Osteoblast (primary cell): ENCODE results near the gene PLCG2. TPM values are rescaled to one million over a fixed set of nuclear protein-coding genes. Genes with fewer than 3 reads are reported as not detected.
"Not testable (repeated sequence)": the region's sequence is repeated elsewhere in the genome, so short reads cannot be mapped to it uniquely, and the experiment has no call there.

Source experiments
- DNase-seq: peaks from one replicate; pipeline ENCODE4 v3.0.0; 2011; ENCODE audit warnings: low spot score, mixed read lengths; ENCODE audit not compliant: insufficient read length; ENCODE audit errors: missing footprints
- H2AFZ ChIP-seq: 2 replicates; pipeline ENCODE4 v1.6.0; 2011; ENCODE audit warnings: mild to moderate bottlenecking, low read length
- H3K27ac ChIP-seq: 2 replicates; pipeline ENCODE4 v1.5.1; 2011; ENCODE audit warnings: mild to moderate bottlenecking, low read depth, low read length, moderate library complexity
- H3K27me3 ChIP-seq: 2 replicates; pipeline ENCODE4 v1.6.0; 2012; ENCODE audit warnings: mild to moderate bottlenecking, control low read depth, inconsistent platforms, low read length, moderate library complexity; ENCODE audit not compliant: insufficient read depth
- H3K36me3 ChIP-seq: 2 replicates; pipeline ENCODE4 v1.5.1; 2011; ENCODE audit warnings: mild to moderate bottlenecking, low read length, control low read depth, moderate library complexity; ENCODE audit not compliant: insufficient read depth
- H3K4me1 ChIP-seq: 2 replicates; pipeline ENCODE4 v1.5.1; 2011; ENCODE audit warnings: mild to moderate bottlenecking, low read length, control low read depth, moderate library complexity; ENCODE audit not compliant: insufficient read depth
- H3K4me2 ChIP-seq: 2 replicates; pipeline ENCODE4 v1.6.0; 2011; ENCODE audit warnings: mild to moderate bottlenecking, low read length; ENCODE audit not compliant: insufficient read depth
- H3K4me3 ChIP-seq: fragments of 200-600 bp; sonication (generic); 3 replicates; pipeline ENCODE4 v1.5.1; 2012; ENCODE audit warnings: mild to moderate bottlenecking, low read length, inconsistent platforms; ENCODE audit not compliant: insufficient read depth
- H3K79me2 ChIP-seq: 2 replicates; pipeline ENCODE4 v1.6.0; 2012; ENCODE audit warnings: mild to moderate bottlenecking, low read length, control low read depth, inconsistent platforms; ENCODE audit not compliant: insufficient read depth
- H3K9me3 ChIP-seq: 2 replicates; pipeline ENCODE4 v1.5.1; 2011; ENCODE audit warnings: low read depth, low read length, control low read depth
- H4K20me1 ChIP-seq: 2 replicates; pipeline ENCODE4 v1.6.0; 2012; ENCODE audit warnings: mild to moderate bottlenecking, low read length, control low read depth; ENCODE audit not compliant: insufficient read depth
- total RNA-seq: library from RNA; depleted of rRNA; stranded (reverse); fragments of >200 nt; gene quantifications from 2 replicates; pipeline ENCODE4 v1.2.3, GENCODE V29; 2012
- TF ChIP-seq, protein P1 (sequence below): IDR thresholded peaks from 2 replicates; pipeline ENCODE4 v1.5.1; 2011; ENCODE audit warnings: mild to moderate bottlenecking, low read depth, low read length, moderate library complexity; ENCODE audit errors: extremely low read depth

Gene PLCG2
- total RNA-seq, 1 donor, result 1.1 TPM

DNA sequence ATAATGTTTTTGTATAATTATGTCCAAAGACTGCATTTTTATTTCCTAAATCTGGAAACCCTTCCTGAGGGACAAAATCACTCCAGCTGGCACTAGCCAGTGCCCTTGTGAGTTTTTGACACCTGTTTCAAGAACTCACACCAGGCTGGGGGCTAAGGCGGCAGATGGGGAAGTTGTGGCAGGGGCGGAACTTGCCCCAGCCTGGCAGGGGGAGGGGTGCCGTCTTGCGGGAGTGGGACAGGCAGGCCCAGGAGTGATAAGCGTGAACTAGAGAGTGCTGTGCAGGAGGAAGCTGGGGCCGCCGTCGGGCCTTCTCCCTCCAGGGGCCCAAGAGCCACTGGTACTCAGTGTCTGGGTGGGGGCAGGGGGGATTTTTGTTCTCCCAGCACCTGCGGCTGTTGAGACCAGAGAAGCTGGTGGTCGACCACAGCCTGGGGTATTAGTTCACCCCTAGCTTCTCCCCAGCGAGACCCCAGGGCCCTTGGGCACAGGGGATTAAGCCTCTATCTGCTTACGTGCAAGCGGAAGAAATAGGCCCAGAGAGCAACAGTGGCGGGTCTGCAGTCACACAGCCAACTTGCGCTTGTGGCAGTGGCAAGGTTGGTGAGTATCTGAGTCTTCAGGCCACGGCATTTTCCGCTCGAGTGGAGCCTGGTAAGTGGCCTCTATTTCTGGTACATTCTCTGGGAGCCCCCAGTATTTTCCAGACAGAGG, 40.2 kb upstream of the PLCG2 start:
- Histone ChIP-seq H3K4me2 (no peak overlapping the region), H3K4me3 (no peak overlapping the region), H3K79me2 (no peaks in the 10 kb centered on the region), H3K9me3 (no peaks in the 10 kb centered on the region), H3K27ac (no peak overlapping the region), H3K4me1 (peaks cover 2% of the 10 kb centered on the region), H2AFZ (no peak overlapping the region), H3K27me3 (no peaks in the 10 kb centered on the region), H3K36me3 (no peaks in the 10 kb centered on the region), H4K20me1 (no peaks in the 10 kb centered on the region)
- DNase-seq, result peak; percentile 55
- TF ChIP-seq, protein P1, sequence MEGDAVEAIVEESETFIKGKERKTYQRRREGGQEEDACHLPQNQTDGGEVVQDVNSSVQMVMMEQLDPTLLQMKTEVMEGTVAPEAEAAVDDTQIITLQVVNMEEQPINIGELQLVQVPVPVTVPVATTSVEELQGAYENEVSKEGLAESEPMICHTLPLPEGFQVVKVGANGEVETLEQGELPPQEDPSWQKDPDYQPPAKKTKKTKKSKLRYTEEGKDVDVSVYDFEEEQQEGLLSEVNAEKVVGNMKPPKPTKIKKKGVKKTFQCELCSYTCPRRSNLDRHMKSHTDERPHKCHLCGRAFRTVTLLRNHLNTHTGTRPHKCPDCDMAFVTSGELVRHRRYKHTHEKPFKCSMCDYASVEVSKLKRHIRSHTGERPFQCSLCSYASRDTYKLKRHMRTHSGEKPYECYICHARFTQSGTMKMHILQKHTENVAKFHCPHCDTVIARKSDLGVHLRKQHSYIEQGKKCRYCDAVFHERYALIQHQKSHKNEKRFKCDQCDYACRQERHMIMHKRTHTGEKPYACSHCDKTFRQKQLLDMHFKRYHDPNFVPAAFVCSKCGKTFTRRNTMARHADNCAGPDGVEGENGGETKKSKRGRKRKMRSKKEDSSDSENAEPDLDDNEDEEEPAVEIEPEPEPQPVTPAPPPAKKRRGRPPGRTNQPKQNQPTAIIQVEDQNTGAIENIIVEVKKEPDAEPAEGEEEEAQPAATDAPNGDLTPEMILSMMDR, result no peak

DNA sequence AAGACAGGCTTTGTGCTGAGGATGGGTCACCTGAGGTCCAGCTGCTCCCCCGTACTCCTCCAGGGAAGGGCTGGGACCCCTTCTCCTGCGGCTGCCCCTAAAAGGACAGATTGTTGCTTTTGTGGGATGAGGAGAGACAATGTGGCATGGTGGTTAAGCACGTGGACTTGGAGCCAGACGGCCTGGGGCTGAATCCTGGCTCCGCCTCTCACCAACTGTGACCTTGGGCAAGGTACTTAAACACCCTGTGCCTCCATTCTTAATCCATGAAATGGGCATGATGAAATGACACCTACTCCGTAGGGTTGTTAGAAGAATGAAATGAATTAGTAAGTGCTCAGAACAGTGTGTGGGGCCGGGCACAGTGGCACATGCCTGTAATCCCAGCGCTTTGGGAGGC, 39.6 kb upstream of the PLCG2 start:
- no peak overlapping the region for H3K4me2 ChIP-seq
- no peak for DNase-seq
- H4K20me1 ChIP-seq, result no peaks in the 10 kb centered on the region
- no peaks in the 10 kb centered on the region for H3K79me2 ChIP-seq
- peaks cover 2% of the 10 kb centered on the region for H3K4me1 ChIP-seq
- H3K36me3 ChIP-seq, result no peaks in the 10 kb centered on the region
- H3K27me3 ChIP-seq, result no peaks in the 10 kb centered on the region
- TF ChIP-seq, protein P1, result no peak
- H3K9me3 ChIP-seq, result no peaks in the 10 kb centered on the region
- no peak overlapping the region for H3K27ac ChIP-seq
- H2AFZ ChIP-seq, result no peak overlapping the region
- no peak overlapping the region for H3K4me3 ChIP-seq

DNA sequence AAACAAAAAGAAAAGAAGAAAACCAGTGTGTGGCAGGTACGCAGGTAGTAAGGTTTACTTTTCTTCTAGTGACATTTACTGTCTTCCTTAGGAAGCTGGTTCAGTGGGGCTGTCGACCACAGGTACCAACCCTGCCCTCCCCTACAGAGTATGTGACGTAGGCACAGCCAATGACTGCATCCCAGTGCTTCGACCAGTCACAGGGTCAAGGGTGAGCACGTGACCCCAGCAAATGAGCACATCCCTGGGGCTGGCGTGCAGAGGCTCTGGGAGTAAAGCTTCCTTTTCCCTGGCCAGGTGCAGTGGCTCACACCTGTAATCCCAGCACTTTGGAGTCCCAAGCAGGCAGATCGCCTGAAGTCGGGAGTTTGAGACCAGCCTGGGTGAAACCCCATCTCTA, 38.9 kb upstream of the PLCG2 start:
- no peaks in the 10 kb centered on the region for H4K20me1 ChIP-seq

DNA sequence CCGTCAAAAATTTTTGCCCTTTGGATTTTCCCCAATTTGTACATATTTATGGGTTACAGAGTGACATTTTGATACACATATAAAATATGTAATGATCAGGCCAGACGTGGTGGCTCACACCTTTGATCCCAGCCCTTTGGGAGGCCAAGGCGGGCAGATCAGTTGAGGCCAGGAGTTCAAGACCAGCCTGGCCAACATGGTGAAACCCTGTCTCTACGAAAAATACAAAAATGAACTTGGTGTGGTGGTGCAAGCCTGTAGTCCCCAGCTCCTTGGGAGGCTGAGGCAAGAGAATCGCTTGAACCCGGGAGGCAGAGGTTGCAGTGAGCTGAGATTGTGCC, 37.7 kb upstream of the PLCG2 start:
- not testable (repeated sequence) for H3K4me1 ChIP-seq, H3K4me2 ChIP-seq, H3K4me3 ChIP-seq, H3K27ac ChIP-seq, H3K79me2 ChIP-seq, H3K36me3 ChIP-seq, H3K9me3 ChIP-seq, DNase-seq, H3K27me3 ChIP-seq, H2AFZ ChIP-seq, H4K20me1 ChIP-seq

More for the DNA sequence above, 38.9 kb upstream of the PLCG2 start:
- Histone ChIP-seq H3K4me3 (no peak overlapping the region), H3K4me2 (no peak overlapping the region), H3K36me3 (no peaks in the 10 kb centered on the region), H3K9me3 (no peaks in the 10 kb centered on the region), H2AFZ (no peak overlapping the region), H3K4me1 (peaks cover 2% of the 10 kb centered on the region), H3K27me3 (no peaks in the 10 kb centered on the region), H3K79me2 (no peaks in the 10 kb centered on the region), H3K27ac (no peak overlapping the region)
- TF ChIP-seq, protein P1, result no peak
- no peak for DNase-seq
